HG03108 (cell line): Measurements from ENCODE around the gene PTPRG.

Experiments used
- ATAC-seq: cut with Tn5 transposase; IDR thresholded peaks from one replicate; pipeline ENCODE4 v1.9.1; 2021; ENCODE audit warnings: moderate library complexity; ENCODE audit not compliant: unreplicated experiment

Gene PTPRG

DNA sequence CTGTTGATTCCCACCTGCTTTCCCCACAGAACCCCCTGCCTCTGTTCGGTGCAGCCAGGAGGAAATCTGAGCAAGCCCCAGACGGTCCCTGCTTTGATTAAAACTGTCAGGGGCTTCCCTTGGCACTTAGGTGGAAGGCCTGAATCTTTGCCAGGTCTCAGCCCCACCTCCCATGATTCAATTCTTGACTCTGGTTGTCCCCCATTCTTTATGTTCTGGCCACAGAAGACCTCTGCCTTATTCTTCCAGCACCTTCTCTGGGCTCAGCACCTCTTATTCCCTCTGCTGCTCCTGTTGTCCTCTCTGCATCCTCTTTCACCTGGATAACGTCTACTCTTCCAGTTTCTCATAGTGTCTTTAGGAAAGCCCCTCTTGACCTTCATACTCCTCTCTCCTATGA lies 349.4 kb downstream of the PTPRG start:
- peak; percentile 46 for ATAC-seq

DNA sequence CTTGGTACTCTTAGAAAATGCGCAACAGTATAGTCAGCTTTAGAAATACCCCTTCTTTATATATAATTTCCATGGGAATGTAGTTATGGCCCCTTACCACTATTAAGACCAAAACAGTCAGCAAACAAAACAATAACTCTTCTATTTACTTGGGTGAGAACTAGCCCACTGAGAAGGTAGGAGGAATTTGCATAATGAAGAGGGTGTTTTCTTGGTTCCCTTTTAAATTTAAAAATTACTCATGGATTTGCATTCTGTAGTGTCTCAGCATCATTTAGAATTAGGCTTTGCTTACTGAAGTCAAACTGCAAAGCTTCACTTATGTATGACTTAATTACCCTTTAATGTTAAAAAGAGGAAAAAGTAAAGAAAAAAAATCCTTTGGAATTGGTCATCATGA lies 350.8 kb downstream of the PTPRG start:
- no peak for ATAC-seq

DNA sequence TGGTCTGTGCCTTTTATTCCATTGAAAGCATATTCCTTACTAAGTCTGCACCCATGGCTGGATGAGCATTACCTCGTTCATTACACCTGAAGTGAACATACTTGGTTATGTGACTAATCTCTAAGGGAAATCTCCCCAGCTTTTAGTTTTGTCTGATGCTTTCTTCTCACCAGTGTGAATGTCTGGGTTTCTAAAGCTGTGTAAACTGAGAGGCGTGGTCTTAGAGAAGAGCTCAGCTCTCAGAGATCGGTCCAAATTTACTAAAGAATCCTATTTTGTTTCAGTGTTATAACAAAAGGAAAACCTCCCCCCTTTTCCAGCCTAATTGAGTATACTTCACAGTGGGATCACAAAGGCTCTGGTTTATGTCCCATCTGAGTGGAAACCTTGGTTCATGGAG lies 352.3 kb downstream of the PTPRG start:
- ATAC-seq: no peak

DNA sequence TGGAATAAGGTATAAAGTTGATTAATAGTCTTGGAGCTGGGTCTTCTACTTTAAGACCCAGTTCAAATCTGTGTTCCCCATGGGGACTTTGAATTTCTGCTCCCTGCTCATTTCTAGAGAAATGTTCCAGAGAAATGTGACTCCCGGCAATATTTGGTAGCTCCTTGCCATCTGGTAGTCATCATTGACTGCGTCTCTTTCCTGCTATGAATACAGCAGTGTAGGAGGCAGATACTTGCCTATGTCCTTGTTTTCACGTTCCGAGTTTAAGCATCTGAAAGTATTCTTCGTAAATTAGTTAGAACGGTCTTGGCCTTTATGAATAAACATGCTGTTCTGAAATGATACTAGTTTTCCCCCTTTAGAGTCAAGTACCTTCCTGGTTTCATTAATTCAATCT lies 352.9 kb downstream of the PTPRG start:
- ATAC-seq: no peak

DNA sequence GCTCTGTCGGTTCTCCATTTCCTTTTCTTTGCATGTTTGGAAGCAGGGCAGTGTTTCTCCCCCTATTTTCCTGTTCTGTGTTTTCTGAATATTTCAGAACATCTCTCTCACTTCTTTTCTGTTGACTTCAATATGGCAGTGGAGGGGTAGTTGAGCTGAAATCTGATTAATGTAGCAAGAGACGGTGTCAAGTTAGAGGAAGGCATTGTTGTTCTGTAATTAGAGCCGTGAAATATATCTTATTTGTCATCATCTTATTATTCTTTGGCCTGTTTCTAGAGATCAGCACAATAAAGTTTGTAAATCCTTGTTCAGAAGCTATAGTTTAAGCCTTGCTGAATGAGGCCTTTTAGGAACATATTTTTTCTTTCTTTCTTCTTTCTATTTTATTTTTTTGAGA lies 353.9 kb downstream of the PTPRG start:
- ATAC-seq: no peak

DNA sequence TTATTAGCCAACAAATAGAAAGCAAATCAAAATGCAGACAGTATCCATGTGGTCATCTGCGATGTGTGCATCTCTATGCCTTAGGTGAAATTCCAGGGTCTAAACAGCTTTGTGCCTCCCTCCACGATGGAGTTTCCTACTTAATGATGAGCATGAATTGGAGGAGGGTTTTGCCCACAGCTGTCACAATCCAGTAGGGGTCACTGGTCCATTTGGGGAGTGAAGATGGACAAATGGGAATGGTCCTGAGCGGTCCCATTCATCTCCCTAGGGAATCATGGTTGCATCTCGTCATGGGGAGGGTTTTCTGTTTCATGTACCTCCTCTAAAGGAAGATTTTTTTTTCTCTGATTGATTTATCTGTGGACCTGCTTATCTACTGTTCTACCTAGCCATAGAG lies 358.0 kb downstream of the PTPRG start:
- ATAC-seq: no peak

DNA sequence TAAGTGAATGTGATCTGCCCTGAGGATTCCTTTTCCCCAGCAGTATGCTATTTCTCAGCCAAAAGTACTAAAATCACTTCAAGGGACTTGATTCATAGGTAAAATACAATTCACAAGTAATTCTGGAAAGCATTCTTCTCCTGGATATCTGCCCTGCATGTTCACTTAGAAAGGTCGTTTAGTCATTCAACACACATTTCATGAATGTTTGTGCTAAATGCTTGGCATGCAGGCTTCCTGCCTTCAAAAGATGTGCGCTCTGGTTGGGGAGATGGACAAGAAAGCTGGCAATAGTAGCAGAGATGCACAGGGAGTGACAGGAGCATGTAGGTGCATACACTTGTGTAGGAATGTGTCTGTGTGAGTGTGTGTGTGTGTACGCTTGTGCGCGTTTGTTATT lies 360.7 kb downstream of the PTPRG start:
- no peak for ATAC-seq

DNA sequence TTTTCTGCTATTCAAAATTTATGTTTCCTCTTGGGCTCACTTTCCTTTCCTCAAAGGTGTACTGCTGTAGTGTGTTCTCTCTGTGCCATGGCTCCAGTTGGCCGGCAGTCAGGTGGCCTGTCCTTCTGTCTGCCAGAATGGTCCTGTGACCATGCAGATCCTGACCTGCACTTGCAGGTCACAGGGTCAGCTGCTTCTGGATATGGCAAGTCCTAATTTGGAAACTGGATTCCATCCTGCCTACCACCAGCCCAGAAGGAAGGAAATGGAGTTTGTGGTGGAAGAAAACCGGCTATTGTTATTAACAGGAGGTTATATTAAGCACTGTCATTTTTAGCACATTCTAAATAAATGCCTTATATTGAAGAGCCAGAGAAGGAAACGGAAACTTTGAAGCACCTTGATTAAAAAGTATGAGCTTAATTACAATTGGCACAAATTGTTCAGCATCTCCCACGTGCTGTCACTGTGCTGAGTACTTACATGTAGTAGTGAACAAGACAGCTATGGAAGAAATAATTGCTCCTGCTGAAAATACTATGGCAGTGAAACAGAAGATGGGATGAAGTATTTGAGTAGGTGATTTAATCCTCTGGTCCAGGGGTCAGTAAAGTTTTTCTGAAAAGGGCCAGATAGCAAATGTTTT lies 362.8 kb downstream of the PTPRG start:
- no peak for ATAC-seq

DNA sequence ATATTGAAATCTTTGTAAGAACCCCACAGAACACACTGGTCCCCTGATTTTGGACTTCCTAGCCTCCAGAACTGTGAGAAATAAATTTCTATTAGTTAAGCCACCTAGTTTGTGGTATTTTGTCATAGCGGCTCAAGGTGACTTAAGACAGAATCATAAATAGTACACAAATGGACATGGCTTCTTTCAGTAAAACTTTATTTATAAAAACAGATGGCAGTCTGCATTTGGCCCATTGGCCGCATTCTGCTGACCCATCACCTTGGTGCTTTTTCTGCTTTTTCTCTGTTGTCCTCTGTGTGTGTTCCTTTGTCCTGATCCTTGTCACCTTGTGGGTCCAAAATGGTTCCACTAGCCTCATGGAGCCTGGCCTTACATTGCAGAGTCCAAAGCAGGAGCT lies 363.6 kb downstream of the PTPRG start:
- no peak for ATAC-seq

DNA sequence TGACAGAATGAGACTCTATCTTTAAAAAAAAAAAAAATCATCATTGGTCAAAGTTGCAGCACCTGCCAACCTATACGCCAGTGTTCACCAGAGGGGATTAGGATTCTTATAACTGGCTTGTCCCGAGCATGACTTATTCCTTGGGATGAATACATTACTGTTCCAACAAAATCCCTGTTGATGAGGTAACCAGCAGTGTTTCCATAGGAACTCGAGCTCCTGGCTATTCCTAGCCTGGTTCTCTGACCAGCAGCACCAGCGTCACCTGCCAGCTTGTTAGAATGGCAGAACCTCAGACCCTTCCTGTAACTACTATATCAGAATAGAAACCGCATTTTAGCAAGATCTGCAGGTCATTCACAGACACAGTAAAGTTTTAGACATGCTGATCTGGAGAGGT lies 364.4 kb downstream of the PTPRG start:
- ATAC-seq: no peak

DNA sequence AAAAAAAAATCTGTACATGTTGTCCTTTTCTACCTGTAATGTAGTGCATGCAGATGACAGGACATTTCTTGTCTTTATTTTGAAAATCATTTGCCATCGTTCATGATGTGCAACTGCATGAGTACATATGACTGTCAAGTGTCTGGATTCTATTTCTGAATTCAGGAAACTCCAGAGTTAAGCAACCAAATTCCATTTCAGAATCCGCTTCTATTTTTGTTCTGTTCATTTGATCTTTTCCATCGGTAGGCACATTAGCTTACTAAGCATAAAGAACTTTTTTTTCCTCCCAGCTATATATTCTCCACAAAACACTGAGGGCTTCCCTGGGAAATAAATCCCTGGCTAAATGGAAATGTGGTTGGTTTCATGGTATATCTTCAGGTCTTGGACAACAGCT lies 365.6 kb downstream of the PTPRG start:
- no peak for ATAC-seq

DNA sequence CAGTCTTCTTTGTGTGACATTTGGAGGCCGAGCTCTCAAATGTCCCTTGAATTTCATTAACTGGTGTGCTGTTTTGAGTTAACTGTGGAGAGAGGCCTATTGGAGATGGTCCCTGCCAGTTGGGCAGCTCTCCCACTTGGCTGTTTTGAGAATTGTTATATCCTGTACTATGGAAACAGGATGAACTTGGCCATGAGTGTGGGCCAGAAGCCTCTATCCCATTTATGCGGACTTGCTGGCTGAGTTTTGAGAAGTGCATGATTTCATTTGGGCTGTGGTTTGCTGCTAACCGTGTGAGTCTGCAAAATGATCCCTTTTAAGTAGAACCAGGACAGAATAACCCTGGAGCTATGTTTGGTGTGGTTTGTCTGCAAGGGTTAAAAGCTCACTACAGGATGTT lies 366.0 kb downstream of the PTPRG start:
- ATAC-seq: no peak

DNA sequence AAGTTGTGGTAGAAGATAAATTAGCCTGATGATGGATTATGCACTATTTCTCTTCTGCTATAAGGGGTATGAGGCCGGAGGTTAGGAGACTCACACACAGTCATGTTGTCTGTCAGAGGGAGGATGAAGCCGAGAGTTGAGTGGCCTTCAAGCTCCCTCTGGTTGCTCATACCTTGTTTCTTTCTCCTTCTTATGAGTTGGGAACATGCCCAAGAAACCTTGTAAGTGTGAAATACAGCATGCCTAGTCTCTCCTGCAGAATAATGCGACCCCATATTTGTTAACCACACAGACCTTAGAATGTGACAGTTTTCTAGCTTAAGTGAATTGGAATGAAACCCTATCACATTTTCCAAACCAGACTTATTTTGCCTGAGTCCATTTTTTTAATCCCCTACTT lies 366.7 kb downstream of the PTPRG start:
- ATAC-seq: no peak

DNA sequence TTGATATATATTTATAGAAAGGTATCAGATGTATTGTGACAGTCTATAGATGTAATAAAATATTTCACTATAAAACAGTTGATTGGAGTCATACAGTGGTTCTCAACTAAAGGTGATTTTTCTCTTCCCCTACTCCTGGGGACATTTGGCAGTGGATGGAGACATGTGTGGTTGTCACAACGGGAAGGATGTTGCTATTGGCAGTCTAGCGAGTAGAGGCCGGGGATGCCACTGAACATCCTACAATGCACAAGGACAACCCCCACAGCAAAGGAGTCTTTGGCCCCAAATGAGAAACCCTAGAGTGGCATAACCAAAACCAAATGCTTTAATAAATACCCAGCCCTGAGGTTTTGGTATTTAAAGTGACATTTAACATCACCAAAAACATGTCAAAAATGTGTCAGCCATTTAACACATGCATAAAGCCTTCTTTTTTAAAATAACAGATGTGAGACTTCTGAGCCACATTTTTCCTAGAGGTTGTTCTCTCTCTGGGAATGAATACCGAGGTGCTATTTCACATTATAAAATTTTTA lies 367.5 kb downstream of the PTPRG start:
- no peak for ATAC-seq

DNA sequence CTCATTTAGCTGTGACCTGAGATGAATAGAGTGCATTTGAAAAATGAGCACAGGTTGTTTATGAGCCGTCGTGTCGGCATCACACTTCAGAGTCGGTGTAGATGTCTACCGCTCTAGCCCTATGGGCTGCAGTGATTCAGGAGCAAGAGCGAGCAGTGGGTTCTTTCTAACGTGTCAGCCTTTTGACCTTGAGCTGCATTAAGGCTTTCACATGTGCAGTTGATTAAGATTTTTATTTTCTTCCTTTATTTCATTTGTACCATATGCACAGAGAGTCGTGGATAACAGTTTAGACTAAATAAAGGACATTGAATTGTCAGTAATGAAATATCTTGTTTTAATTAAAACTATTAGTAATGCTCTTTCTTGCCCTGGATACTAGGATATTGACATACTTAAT lies 368.2 kb downstream of the PTPRG start:
- no peak for ATAC-seq

DNA sequence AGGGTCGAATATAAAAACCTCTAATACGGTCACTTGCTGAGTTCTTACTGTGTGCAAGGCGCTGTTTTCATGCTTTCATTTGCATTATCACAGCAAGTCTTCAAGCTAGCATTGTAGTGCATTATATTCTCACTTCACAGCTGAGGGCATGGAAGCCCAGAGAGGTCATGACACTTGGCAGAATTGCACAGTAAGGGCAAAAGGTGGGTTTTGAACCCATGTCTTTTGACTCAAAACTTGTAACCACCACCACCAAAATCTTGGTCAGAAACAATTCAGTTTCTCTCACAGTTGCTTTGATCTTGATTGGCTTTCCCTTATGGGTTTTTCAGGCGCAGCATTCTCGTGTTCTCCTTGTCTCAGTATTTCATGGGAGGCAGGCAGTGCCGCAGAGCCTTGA lies 371.1 kb downstream of the PTPRG start:
- ATAC-seq: no peak

DNA sequence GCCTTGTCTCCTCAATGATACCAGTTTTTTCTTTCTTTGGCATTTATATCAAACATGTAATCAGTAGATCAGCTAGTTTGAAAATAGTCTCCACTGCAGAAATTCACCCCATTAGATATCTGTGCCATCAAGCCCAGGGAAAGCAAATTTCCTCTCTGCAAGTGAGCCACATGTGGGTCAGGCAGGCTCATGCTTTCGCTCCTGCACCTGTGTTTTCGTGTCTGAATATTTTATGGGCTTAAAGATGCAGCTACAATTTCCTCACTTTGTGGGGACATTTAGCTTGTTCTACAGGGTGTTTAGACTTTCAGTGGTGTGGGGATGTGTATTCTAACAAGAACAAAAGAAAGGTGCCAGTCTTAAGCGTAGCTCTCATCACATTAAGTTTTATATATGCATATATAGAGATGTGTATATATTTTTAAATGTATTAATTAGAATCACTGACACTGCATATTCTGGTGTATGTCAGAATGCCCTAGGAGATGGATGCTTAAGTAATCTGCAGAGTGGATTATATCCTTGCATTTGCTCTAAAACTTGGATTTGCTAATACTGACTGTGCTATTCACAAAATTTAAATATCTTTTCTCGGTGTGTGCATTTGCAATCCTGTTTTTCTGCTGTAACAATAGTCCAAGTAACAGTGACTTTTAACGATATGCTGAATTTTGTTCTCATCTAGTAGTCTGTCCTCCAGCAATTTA lies 372.6 kb downstream of the PTPRG start:
- no peak for ATAC-seq

DNA sequence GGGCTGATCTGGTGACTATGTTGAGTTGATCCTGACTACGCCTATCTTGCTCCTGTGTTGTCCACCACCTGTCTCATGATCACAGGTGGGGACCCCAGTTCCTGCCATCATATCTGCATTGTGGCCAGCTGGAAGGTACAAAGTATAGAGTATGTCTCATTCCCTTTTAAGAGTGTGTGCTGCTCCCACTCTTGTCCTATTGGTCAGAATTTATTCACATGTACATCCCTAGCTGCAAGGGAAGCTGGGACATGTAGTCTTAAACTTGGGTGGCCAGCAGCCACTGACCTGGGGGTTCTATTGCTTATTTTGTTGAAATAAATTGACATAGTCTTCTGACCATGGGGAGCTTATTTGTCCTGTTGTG lies 373.1 kb downstream of the PTPRG start:
- no peak for ATAC-seq

DNA sequence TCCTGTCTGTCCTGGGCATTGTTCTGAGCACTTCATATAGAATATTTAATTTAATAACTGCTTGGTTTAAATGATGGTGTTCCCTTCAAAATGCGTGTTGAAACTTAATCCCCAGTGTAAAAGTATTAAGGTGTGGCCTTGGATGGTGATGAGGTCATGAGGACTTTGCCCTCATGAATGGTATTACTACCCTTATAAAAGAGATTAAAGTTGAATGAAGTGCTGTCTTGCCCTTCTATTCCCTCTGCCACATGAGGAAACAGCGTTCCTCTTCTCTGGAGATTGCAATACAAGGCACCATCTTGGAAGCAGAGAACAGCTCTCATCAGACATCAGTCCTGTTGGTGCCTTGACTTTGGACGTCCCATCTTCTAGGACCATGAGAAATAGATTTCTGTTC lies 374.4 kb downstream of the PTPRG start:
- ATAC-seq: no peak

DNA sequence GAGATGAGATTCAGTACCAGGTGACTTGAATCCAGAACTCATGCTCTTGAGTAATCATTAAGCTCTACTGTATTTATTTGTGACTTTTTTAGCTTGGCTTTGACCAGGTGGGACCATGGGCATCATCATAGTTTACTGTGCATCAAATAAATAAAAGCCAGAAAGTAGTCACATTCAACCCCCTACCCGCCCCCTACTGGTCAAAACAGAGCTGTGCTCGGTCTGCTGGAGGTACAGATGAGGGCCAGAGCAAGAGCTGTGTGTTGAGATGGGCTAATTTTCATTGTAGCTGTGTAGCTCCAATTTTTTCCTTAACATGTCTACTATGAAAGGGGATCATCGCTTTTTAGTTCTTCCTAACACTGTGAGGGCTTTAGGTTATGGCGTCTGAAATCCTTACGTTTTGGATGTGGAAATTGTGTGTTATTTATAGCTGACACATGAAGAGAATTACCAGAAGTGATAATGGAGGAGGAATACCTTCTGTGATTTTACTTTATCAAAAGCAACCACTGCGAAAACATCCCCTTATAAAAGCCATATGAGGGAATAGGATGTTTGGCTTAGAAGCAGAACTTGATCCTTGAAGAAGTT lies 375.1 kb downstream of the PTPRG start:
- no peak for ATAC-seq

DNA sequence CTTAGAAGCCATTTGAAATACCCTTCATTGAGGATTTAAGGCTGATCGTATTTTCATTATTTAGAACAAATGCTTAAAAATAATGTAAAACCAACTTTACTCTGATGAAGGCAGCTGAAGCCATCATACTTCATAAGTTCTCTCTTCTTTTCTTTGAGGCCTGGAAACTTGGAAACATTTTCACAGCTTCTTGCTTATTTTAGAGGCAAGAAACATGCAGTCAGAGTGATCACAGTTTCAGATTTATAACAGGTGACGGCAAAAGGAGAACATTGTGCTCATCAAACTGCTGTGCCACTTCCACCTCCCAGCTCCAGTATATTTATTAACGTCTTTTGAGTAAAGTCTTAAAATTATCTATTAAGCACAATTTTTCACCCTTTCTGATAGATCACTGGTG lies 376.1 kb downstream of the PTPRG start:
- no peak for ATAC-seq

DNA sequence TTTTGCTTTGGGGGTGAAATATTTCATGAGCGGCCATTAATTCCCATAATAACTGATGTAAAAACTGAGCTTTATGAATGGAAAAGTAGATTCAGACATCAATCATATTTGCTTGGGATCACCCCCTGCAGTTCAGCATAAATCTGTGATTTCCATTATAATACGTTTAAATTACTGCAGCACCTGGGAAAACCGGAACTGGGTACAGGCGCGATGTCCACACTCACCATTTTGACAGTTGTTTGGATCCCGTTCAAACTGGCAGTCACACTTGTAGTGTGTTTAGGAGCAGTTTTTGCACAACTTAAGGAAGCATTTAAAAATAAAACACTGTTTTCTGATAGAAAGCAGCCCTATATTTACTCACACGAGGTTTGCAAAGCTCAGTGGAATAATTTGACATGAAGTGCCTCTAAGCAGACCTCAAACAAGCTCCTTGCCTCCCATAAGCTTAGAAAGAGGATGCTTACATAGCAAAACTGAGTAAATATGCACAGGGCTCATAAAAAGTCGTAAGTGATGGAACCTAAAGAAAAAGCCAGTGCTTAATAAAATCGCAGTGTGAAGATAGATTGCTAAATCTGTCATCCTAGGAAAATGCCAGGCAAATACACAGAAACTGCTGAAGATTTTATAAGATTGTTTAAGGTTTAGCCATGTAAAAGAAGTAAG lies 377.6 kb downstream of the PTPRG start:
- ATAC-seq: no peak
